B cell (primary cell): Measurements from ENCODE around the gene MICU1. TPM values are rescaled to one million over a fixed set of nuclear protein-coding genes. Genes with fewer than 3 reads are reported as not detected.

Source experiments
- ATAC-seq: fragments of 200-7000 bp; cut with Tn5 transposase; one replicate; pipeline ENCODE4 v1.10.0; 2021; ENCODE audit warnings: low read depth, mild to moderate bottlenecking, moderate number of reproducible peaks, moderate library complexity
- CTCF ChIA-PET: fragments of 350-600 bp; sonication (Branson Sonifier 250); formaldehyde crosslinking; loops from one replicate; lab custom pipeline; 2021; ENCODE audit warnings: antibody characterized with exemption, inconsistent platforms; lab: Charles Lee
- POLR2A ChIA-PET: fragments of 350-600 bp; sonication (Branson Sonifier 250); formaldehyde crosslinking; loops from one replicate; lab custom pipeline; 2021; ENCODE audit warnings: antibody characterized with exemption; lab: Charles Lee
- DNase-seq: peaks from one replicate; pipeline ENCODE4 v3.0.0; 2013
- H2AFZ ChIP-seq: 2 replicates; pipeline ENCODE4 v1.6.1; 2012; ENCODE audit warnings: mild to moderate bottlenecking, low read depth, low read length; ENCODE audit not compliant: insufficient read depth, poor library complexity, severe bottlenecking
- H3K27ac ChIP-seq, 2 donors: 1 replicate in 1 of 2; 2 replicates in 1 of 2; pipeline ENCODE4 v1.5.1; 2012 to 2013; ENCODE audit warnings: low read length in 2 of 2, mild to moderate bottlenecking in 2 of 2, moderate library complexity in 1 of 2
- H3K27me3 ChIP-seq, 4 experiments: fragments of 200-600 bp in 1 of 4; sonication (generic) in 1 of 4; replicated peaks in 1 of 4; 1 replicate in 2 of 4; 2 replicates in 2 of 4; pipeline versions ENCODE4 v1.6.1 to v1.7.0; 2013 to 2016; ENCODE audit warnings: low read length in 3 of 4, mild to moderate bottlenecking in 2 of 4, mixed read lengths in 1 of 4, moderate library complexity in 1 of 4; ENCODE audit not compliant: insufficient read depth in 4 of 4, control insufficient read depth in 3 of 4; ENCODE audit errors: control extremely low read depth in 1 of 4
- H3K36me3 ChIP-seq, 2 experiments: replicated peaks in 1 of 2; 1 replicate in 1 of 2; 2 replicates in 1 of 2; pipeline versions ENCODE4 v1.6.1 to v1.7.1; 2013; ENCODE audit warnings: low read length in 1 of 2; ENCODE audit not compliant: insufficient read depth in 2 of 2, control insufficient read depth in 1 of 2; ENCODE audit errors: control extremely low read depth in 1 of 2, extremely low read depth in 1 of 2
- H3K4me1 ChIP-seq, 2 donors: fragments of 200-600 bp in 1 of 2; sonication (generic) in 1 of 2; 1 replicate in 1 of 2; 2 replicates in 1 of 2; pipeline versions ENCODE4 v1.5.1 to v1.6.1; 2013 to 2017; ENCODE audit warnings: low read length in 2 of 2; ENCODE audit not compliant: control insufficient read depth in 2 of 2, insufficient read depth in 2 of 2
- H3K4me2 ChIP-seq: replicated peaks from 2 replicates; pipeline ENCODE3; 2012; ENCODE audit warnings: mild to moderate bottlenecking, low read depth, low read length; ENCODE audit not compliant: poor library complexity, severe bottlenecking
- H3K4me3 ChIP-seq, 5 experiments: fragments of 200-600 bp in 1 of 5; sonication (generic) in 1 of 5; 1 replicate in 3 of 5; 2 replicates in 2 of 5; pipeline versions ENCODE4 v1.5.1 to v1.7.0; 2011 to 2016; ENCODE audit warnings: low read length in 4 of 5, mild to moderate bottlenecking in 4 of 5, low read depth in 2 of 5, control low read depth in 1 of 5, moderate library complexity in 1 of 5; ENCODE audit not compliant: insufficient read depth in 1 of 5; ENCODE audit errors: control extremely low read depth in 1 of 5, extremely low read depth in 1 of 5
- H3K79me2 ChIP-seq: fragments of 200-600 bp; sonication (generic); one replicate; pipeline ENCODE4 v1.6.0; 2016; ENCODE audit warnings: low read length; ENCODE audit not compliant: control insufficient read depth, insufficient read depth
- H3K9ac ChIP-seq: fragments of 200-600 bp; sonication (generic); 2 replicates; pipeline ENCODE4 v1.6.1; 2017; ENCODE audit warnings: mild to moderate bottlenecking, low read length, moderate library complexity
- H3K9me3 ChIP-seq, 3 donors: one replicate each; pipeline versions ENCODE4 v1.6.1 to v1.7.1; 2013; ENCODE audit warnings: low read length in 2 of 3; ENCODE audit not compliant: control insufficient read depth in 2 of 3, insufficient read depth in 1 of 3; ENCODE audit errors: control extremely low read depth in 1 of 3
- H4K20me1 ChIP-seq: 2 replicates; pipeline ENCODE4 v1.6.0; 2012; ENCODE audit warnings: mild to moderate bottlenecking, low read length; ENCODE audit not compliant: insufficient read depth, control insufficient read depth, poor library complexity, severe bottlenecking
- H3K27ac Mint-ChIP-seq: one replicate; pipeline ENCODE4 v1.8.0; 2021; ENCODE audit warnings: mixed read lengths
- H3K27me3 Mint-ChIP-seq: one replicate; pipeline ENCODE4 v1.8.0; 2021; ENCODE audit warnings: mixed read lengths
- H3K4me1 Mint-ChIP-seq: one replicate; pipeline ENCODE4 v1.8.0; 2021; ENCODE audit warnings: mixed read lengths
- H3K4me3 Mint-ChIP-seq: one replicate; pipeline ENCODE4 v1.8.0; 2021; ENCODE audit warnings: mixed read lengths
- H3K9me3 Mint-ChIP-seq: one replicate; pipeline ENCODE4 v1.8.0; 2022; ENCODE audit warnings: mixed read lengths; ENCODE audit not compliant: insufficient read depth
- EZH2 ChIP-seq: IDR thresholded peaks from 2 replicates; pipeline ENCODE4 v1.6.1; 2012; ENCODE audit warnings: borderline replicate concordance, low read depth, mild to moderate bottlenecking, moderate library complexity, low read length; ENCODE audit not compliant: insufficient read depth, poor library complexity, severe bottlenecking
- WGBS: methylation state at CpG from one replicate; pipeline ENCODE4 v1.1.5; 2013; ENCODE audit warnings: missing lambda C conversion rate; ENCODE audit not compliant: insufficient coverage; 5-methylcytosine and 5-hydroxymethylcytosine counted together
- intact Hi-C: fragments of 100-400 bp; cut with micrococcal nuclease; formaldehyde crosslinking; loops from one replicate; pipeline ENCODE4 v1.10.0; 2022
- polyA plus RNA-seq: library from polyadenylated mRNA; depleted of rRNA; stranded (reverse); fragments of >200 nt; gene quantifications from 2 replicates; pipeline ENCODE4 v1.2.3, GENCODE V29; 2012
- total RNA-seq, 2 donors: library from RNA; stranded (reverse); fragments of 120-200 nt in 1 of 2; gene quantifications; 1 replicate in 1 of 2; 2 replicates in 1 of 2; pipeline versions ENCODE4 v1.2.3 to v1.2.4, GENCODE V29; 2013 to 2022
- TF ChIP-seq, protein P1 (sequence below): fragments of 200-600 bp; IDR thresholded peaks from one replicate; pipeline ENCODE4 v1.8.0; 2022; ENCODE audit warnings: antibody characterized with exemption, mild to moderate bottlenecking

MICU1 gene
- total and polyA plus RNA-seq, 2 donors (not counting 1 experiment from before 2014, with no cell fraction given) = 12.0 to 34.7 TPM

GRCh38 chr10:72487116-72487515 lies 138.8 kb downstream of the MICU1 start:
- POLR2A ChIA-PET = no interaction called here

DNA sequence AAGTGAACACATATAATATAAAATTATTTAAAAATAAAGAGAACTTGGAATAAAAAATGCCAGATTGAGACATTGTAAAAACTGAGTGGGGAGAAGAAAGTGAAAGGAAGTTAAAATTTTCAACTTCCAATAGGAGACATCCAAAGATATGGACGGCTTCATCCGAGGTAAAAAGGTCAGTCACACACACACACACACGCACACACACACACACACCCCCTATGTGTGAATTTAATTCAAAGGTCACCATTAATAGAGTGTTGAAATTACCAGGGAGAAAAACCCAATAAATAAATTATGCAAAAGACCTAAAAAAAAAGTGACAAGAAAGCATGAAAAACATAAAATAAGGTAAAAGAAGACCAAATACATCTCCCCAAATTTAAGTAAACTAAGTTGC lies 140.2 kb downstream of the MICU1 start:
- WGBS = no CpG with 5 or more reads among the region's 3 CpGs
- no peak overlapping the region for H3K27ac ChIP-seq
- Mint-ChIP-seq H3K27me3 (no peaks in the 10 kb centered on the region), H3K27ac (no peak overlapping the region), H3K9me3 (no peaks in the 10 kb centered on the region), H3K4me1 (no peaks in the 10 kb centered on the region), H3K4me3 (no peak overlapping the region)
- DNase-seq (no peak), ATAC-seq (no peak)
- H3K9me3 ChIP-seq = no peaks in the 10 kb centered on the region
- no peaks in the 10 kb centered on the region for H3K27me3 ChIP-seq
- CTCF ChIA-PET = no interaction called here
- H3K4me2 ChIP-seq = no peak overlapping the region
- no peaks in the 10 kb centered on the region for H3K79me2 ChIP-seq
- POLR2A ChIA-PET = no interaction called here
- TF ChIP-seq, protein P1, sequence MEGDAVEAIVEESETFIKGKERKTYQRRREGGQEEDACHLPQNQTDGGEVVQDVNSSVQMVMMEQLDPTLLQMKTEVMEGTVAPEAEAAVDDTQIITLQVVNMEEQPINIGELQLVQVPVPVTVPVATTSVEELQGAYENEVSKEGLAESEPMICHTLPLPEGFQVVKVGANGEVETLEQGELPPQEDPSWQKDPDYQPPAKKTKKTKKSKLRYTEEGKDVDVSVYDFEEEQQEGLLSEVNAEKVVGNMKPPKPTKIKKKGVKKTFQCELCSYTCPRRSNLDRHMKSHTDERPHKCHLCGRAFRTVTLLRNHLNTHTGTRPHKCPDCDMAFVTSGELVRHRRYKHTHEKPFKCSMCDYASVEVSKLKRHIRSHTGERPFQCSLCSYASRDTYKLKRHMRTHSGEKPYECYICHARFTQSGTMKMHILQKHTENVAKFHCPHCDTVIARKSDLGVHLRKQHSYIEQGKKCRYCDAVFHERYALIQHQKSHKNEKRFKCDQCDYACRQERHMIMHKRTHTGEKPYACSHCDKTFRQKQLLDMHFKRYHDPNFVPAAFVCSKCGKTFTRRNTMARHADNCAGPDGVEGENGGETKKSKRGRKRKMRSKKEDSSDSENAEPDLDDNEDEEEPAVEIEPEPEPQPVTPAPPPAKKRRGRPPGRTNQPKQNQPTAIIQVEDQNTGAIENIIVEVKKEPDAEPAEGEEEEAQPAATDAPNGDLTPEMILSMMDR = no peak
- no peak for TF ChIP-seq EZH2
- intact Hi-C loops = no loop called here
- H2AFZ ChIP-seq = no peak overlapping the region
- no peaks in the 10 kb centered on the region for H4K20me1 ChIP-seq
- H3K36me3 ChIP-seq = no peaks in the 10 kb centered on the region
- H3K4me1 ChIP-seq = no peaks in the 10 kb centered on the region
- no peak overlapping the region for H3K4me3 ChIP-seq
- H3K9ac ChIP-seq = no peak overlapping the region

More at GRCh38 chr10:72487116-72487515, 138.8 kb downstream of the MICU1 start:
- Mint-ChIP-seq H3K9me3 (no peaks in the 10 kb centered on the region), H3K27me3 (no peaks in the 10 kb centered on the region), H3K4me1 (no peaks in the 10 kb centered on the region), H3K27ac (no peak overlapping the region), H3K4me3 (no peak overlapping the region)
- Histone ChIP-seq H3K27ac (no peak overlapping the region), H3K4me3 (no peak overlapping the region), H3K9me3 (no peaks in the 10 kb centered on the region), H3K27me3 (no peaks in the 10 kb centered on the region), H4K20me1 (no peaks in the 10 kb centered on the region), H2AFZ (no peak overlapping the region), H3K36me3 (peaks cover 1 to 2% of the 10 kb centered on the region in 2 experiments), H3K79me2 (no peaks in the 10 kb centered on the region), H3K4me1 (no peaks in the 10 kb centered on the region), H3K4me2 (no peak overlapping the region), H3K9ac (no peak overlapping the region)
- CTCF ChIA-PET = no interaction called here
- WGBS = 100% methylated on average over 1 of the region's 4 CpGs
- intact Hi-C loops = no loop called here
- TF ChIP-seq, protein P1 = no peak
- TF ChIP-seq EZH2 = no peak
- DNase-seq (no peak), ATAC-seq (no peak)
